NCI-H510A treated with DMSO at 0.1 percent for 48 hours (cell line): ENCODE data around the gene RBM3.
"Not testable (repeated sequence)": the region's sequence is repeated elsewhere in the genome, so short reads cannot be mapped to it uniquely, and the experiment has no call there.

Experiments
- DNase-seq: peaks from one replicate; lab custom pipeline; 2025; lab: John Stamatoyannopoulos, UW

Gene RBM3

DNA sequence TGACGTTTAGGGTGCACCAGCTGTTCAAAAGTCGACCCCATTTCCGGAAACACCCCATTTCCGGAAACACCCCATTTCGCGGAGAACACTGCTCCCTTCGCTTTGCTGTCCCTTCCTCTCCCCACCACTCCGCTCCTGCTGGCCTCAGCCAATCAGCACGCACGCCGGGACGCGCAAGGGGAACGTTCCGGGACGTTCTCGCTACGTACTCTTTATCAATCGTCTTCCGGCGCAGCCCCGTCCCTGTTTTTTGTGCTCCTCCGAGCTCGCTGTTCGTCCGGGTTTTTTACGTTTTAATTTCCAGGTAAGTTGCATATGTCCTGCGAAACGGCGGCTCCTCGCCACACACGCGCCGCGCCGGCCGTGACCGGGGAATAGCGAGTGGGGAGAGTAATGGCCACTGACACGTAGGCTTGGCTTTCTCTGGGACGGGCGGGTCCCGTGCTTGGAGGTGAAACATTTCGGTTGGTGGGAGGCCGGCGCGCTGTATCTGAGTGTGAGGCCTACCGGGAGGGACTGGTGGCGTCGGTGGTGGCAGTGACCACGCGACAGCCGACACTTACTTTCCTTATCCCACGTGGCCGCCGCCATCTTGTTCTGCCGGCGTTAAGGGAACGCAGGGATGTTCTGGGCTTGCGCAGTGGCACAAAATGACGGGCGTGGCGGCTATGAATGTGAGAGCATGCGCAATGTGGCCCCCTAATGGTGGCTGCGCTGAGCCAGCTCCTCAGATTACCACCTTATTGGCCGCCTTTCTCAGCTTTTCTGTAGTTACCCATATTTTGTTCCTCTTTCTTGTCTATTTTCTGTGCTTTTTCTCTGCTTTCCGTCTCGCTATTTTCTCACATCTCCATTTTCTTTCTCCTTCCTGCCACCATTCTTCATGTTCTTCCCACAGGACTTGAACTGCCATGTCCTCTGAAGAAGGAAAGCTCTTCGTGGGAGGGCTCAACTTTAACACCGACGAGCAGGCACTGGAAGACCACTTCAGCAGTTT lies at the start of gene RBM3:
RBM3 (plus strand) TSS at position 215 of the 997 bp plus-strand sequence; CDS start at position 912, 697 bp downstream.
- DNase-seq = peak; percentile 76

- DNase-seq = not testable (repeated sequence)
Measured at GRCh38 chrX:48525853-48526252, 48.4 kb upstream of the RBM3 start.

DNA sequence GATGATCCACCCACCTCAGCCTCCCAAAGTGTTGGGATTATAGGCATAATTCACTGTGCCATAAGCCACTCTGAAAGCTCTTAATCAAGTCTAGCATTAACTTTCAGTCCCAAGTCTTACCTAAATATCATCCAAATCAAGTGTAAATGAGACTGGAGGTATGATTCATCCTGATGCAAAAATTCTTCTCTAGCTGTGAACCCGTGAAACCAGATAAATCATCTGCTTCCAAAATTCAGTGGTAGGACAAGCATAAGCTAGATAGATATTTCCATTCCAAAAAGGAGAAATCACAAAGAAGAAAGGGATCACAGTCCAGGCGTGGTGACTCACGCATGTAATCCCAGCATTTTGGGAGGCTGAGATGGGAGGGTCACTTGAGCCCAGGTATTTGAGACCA lies 43.5 kb upstream of the RBM3 start:
- no peak for DNase-seq

DNA sequence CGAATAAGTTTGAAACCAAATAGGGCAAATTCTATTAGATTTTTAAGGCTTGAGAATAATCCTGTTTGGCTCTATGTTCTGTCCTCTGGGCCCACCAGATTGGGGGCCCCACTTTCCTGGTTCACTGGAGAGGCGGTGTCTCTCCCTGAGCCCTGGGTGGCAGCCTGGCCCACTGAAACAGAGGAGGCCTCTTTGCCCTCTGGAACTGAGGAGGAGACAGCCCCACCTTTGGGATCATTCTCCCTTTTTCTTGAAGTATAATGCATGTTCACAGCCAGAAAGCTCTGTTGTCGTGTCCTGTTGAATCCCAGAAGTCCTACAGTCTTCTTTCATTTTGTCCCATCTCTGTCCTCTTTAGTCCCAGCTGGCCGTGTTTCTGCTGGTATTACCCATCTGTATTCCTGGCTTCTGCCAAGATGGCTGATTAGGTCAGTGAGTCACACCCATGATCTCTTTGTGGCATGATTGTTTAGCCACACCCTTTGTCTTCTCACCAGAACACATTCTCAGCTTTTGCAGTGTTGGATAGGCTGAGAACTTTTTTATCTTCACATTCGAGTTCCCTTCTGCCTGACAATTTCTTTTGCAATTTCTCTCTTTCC lies 42.8 kb upstream of the RBM3 start:
- DNase-seq = no peak

GRCh38 chrX:48532161-48532560 lies 42.1 kb upstream of the RBM3 start:
- no peak for DNase-seq

DNA sequence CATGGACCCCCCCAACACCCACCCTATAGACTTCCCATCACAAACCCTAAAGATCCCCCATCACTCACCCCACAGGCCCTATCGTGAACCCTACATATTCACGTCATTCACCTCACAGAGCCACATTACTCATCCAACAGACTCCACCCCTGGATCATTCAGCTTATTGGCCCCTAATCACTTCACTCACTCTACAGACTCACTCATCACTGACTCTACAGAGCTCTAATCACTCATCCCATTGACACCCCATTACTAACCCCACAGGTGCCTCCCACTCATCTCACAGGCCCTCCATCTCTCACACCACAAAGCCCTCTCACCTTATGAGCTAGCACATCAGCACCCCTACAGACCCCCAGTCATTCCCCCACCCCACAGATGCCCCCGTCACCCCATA lies 41.1 kb upstream of the RBM3 start:
- no peak for DNase-seq

GRCh38 chrX:48538641-48539344 lies 35.5 kb upstream of the RBM3 start:
- no peak for DNase-seq

DNA sequence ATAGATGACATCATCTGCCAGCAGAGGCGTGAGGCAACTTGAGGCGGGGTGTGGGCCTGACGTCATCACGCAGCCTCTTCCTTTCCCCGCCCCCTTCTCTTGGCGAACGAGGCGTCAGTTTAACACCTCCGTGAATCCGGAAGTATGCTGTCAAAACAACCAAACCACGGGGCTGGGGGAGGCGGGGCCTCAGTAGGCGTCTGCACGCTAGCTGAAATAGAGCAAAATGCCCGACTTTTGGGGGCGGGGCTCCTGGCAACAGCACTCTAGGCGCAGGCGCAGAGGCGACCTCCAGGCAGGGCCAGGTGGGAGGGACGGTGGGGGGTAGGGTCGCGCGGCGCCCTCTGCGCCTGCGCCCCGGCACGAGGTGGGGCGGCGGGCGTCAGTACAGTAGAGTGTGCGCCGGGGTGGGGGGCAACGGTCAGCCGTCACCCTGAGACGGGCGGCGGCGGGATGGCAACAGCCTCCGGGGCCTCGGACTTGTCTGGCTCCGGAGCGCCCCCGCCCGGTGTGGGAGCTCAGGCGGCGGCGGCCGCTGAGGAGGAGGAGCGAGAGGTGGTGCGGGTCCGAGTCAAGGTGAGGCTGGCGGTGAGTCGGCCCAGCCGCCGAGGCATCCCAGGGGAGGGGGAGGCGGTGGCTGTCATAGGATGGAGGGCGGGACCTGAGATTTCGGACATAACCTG lies 34.8 kb upstream of the RBM3 start, which contains the start of gene TBC1D25:
TBC1D25 (plus strand) TSS at position 370 of the 683 bp plus-strand sequence; CDS start at position 454, 84 bp downstream.
- DNase-seq = peak; percentile 92

DNA sequence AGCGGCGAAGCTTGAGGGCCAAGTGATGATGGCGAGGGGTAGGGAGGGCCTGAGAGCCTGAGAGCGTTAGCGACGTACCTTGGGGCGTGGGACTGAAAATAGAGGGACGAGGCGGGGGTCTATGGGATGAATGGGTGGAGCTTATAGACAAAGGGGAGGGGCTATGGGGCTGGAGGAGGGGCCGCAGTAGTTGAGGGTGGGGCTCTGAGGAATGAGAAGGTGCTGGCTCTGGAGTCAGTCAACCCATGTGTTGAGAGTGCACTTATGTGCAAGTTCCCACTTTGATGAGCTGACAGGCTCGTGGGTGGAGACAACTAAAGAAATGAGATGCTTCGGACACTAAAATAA lies 34.3 kb upstream of the RBM3 start:
- DNase-seq = no peak

- no peak for DNase-seq
Measured at GRCh38 chrX:48540480-48540879, 33.8 kb upstream of the RBM3 start.

- no peak for DNase-seq
Measured at GRCh38 chrX:48541140-48541814, 33.0 kb upstream of the RBM3 start.

DNA sequence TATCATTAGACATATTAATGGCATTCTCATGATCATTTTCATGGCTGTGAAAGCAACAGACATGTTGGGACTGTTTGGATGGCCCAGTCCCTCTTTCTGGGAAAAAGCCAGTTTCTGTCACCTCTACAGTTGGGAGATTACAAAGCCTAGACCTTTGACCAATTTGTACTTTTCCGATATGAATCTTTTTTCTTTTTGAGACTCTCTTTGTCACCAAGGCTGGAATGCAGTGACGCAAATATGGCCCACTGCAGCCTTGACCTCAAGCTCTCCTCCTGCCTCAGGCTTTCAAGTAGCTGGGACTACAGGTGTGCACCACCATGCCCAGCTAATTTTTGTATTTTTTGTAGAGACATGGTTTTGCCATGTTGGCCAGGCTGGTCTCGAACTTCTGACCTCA lies 25.4 kb upstream of the RBM3 start:
- DNase-seq = no peak

DNA sequence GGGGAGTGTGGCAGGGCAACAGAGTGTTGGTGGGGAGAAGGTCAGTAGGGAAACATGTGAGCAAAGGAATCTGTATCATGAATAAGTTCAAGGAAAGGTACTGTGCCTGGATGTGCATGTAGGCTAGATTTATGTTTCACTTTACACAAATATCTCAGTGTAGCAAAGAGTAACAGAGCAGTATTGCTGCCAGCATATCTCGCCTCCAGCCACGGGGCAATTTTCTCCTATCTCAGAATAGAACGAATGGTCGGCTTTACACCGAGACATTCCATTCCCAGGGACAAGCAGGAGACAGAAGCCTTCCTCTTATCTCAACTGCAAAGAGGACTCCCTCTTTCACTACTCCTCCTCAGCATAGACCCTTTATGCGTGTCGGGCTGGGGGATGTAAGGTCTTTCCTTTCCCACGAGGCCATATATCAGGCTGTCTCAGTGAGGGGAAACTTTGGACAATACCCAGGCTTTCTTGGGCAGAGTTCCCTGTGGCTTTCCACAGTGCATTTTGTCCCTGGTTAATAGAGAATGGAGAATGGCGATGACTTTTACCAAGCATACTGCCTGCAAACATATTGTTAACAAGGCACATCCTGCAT lies 18.5 kb upstream of the RBM3 start:
- DNase-seq = not testable (repeated sequence)

GRCh38 chrX:48558271-48558670 lies 16.0 kb upstream of the RBM3 start:
- DNase-seq = no peak

- no peak for DNase-seq
Measured at GRCh38 chrX:48559636-48560035, 14.6 kb upstream of the RBM3 start.

- no peak for DNase-seq
Measured at GRCh38 chrX:48560056-48560455, 14.2 kb upstream of the RBM3 start.

GRCh38 chrX:48560681-48561080 lies 13.6 kb upstream of the RBM3 start:
- no peak for DNase-seq

DNA sequence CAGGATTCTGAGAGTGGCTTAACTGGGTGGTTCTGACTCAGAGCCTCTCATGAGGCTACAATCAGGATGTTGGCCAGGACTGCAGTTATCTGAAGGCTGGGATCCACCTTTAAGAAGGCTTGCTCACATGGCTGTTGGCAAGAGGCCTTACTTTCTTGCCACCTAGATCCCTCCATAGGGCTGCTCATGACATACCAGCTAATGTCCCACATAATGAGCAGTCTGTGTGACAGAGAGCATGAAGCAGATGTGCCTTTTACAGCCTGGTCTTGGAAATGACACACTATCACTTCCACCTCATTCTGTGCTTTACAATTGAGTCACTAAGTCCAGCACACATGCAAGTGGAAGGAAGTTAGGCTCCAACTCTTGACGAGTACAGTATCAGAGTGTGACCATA lies 4.3 kb upstream of the RBM3 start:
- DNase-seq = no peak

DNA sequence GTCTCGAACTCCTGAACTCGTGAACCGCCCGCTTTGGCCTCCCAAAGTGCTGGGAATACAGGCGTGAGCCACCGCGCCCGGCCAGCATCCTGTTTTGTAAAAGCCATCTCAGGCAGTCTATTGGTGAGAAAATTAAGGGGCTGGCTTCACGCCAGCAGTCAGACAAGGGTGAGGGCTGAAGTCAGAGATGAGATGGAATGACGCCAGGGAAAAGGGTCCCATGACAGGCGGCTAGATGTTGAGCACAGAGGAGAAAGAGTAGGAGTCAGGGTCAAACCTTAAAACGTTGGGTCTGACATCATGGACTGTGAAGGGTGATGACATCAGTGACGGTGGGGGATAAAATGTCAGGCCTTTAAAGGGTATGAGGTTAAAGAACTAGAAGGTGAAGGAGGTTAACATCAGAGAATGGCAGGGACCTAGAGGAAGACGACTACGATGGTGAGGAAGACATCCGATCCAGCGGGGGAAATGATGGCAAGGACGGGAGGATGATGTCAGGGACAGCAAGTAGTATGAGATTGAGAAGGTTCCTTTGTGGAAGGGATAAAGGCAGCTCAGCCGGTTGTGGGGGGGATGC lies 504 bp upstream of the RBM3 start:
- DNase-seq = no peak

DNA sequence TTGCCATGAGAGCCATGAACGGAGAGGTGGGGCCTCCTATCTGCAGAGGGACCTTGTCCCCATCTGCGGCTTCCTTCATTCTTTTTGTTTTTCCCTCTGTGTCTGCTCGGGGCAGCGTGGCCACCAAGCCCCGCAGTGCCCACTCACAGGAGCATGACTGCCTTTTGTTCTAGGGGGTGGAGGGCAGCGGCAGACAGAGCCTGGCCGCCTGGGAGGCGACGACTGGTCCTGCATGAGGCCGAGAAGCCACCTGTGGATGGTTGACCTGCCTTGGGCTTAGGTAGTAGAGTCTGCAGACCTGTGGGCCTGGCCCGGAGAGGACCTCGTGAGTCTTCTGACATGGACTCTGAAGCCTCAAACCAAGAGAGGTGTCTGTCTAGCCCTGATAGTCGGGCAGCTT lies 1.4 kb downstream of the RBM3 start:
- no peak for DNase-seq

- no peak for DNase-seq
Measured at GRCh38 chrX:48576108-48576507, 1.8 kb downstream of the RBM3 start.
